Gastrocnemius medialis (tissue), 4 donors: ENCODE data around the gene RANBP2.

Experiments
- POLR2A ChIP-seq, 2 donors: fragments of 450-650 bp; IDR thresholded peaks; one replicate each; pipeline ENCODE4 v1.6.1; 2017; ENCODE audit warnings: antibody characterized with exemption in 2 of 2, mild to moderate bottlenecking in 2 of 2, moderate library complexity in 2 of 2
- TF ChIP-seq, protein P1 (sequence below), 5 experiments: fragments of 450-650 bp in 3 of 5; fragments of 200-600 bp in 2 of 5; sonication (generic) in 2 of 5; IDR thresholded peaks in 4 of 5; conservative IDR thresholded peaks in 1 of 5; 1 replicate in 4 of 5; 2 replicates in 1 of 5; pipeline ENCODE4 v1.5.1; 2016 to 2019; ENCODE audit warnings: antibody characterized with exemption in 5 of 5, mild to moderate bottlenecking in 3 of 5, moderate library complexity in 3 of 5

- TF ChIP-seq POLR2A (IDR thresholded peaks at IDR 0.05): no peak
- TF ChIP-seq, protein P1, sequence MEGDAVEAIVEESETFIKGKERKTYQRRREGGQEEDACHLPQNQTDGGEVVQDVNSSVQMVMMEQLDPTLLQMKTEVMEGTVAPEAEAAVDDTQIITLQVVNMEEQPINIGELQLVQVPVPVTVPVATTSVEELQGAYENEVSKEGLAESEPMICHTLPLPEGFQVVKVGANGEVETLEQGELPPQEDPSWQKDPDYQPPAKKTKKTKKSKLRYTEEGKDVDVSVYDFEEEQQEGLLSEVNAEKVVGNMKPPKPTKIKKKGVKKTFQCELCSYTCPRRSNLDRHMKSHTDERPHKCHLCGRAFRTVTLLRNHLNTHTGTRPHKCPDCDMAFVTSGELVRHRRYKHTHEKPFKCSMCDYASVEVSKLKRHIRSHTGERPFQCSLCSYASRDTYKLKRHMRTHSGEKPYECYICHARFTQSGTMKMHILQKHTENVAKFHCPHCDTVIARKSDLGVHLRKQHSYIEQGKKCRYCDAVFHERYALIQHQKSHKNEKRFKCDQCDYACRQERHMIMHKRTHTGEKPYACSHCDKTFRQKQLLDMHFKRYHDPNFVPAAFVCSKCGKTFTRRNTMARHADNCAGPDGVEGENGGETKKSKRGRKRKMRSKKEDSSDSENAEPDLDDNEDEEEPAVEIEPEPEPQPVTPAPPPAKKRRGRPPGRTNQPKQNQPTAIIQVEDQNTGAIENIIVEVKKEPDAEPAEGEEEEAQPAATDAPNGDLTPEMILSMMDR (IDR thresholded peaks at IDR 0.05 in 4 of 5, conservative IDR thresholded peaks at IDR 0.05 in 1 of 5): no peak
Observed at GRCh38 chr2:108691447-108691846, 27.8 kb upstream of the RANBP2 start.
